ENCODE results near the gene PATE1.
"Not testable (repeated sequence)": the region's sequence is repeated elsewhere in the genome, so short reads cannot be mapped to it uniquely, and the experiment has no call there.

The PATE1 gene

GRCh38 chr11:125745979-125746378 is at the start of gene PATE1:
Gene PATE1 (plus strand): TSS chr11:125746279. CDS start chr11:125746305, 26 bp downstream.
- DNase-seq: no peak

- DNase-seq: no peak
Measured at GRCh38 chr11:125701018-125701610, 45.0 kb upstream of the PATE1 start.

- no peak for DNase-seq
Measured at GRCh38 chr11:125701858-125702621, 44.0 kb upstream of the PATE1 start.

GRCh38 chr11:125704686-125705085 is 41.4 kb upstream of the PATE1 start:
- DNase-seq: not testable (repeated sequence)

- no peak for DNase-seq
Measured at GRCh38 chr11:125720781-125721180, 25.3 kb upstream of the PATE1 start.

- DNase-seq: no peak
Measured at GRCh38 chr11:125724125-125724524, 22.0 kb upstream of the PATE1 start.

GRCh38 chr11:125728969-125729368 is 17.1 kb upstream of the PATE1 start:
- DNase-seq: no peak

GRCh38 chr11:125740617-125741016 is 5.5 kb upstream of the PATE1 start:
- no peak for DNase-seq

- DNase-seq: no peak
Measured at GRCh38 chr11:125743681-125744080, 2.4 kb upstream of the PATE1 start.

GRCh38 chr11:125750629-125751028 is 4.5 kb downstream of the PATE1 start:
- DNase-seq: no peak

GRCh38 chr11:125756050-125756449 is 10.0 kb downstream of the PATE1 start:
- DNase-seq: no peak

- no peak for DNase-seq
Measured at GRCh38 chr11:125762445-125762844, 16.4 kb downstream of the PATE1 start.

GRCh38 chr11:125763483-125763882 is 17.4 kb downstream of the PATE1 start:
- DNase-seq: no peak

- no peak for DNase-seq
Measured at GRCh38 chr11:125766251-125766650, 20.2 kb downstream of the PATE1 start.

GRCh38 chr11:125768336-125769046 is 22.4 kb downstream of the PATE1 start:
- DNase-seq: no peak

GRCh38 chr11:125770583-125770982 is 24.5 kb downstream of the PATE1 start:
- DNase-seq: no peak

- no peak for DNase-seq
Measured at GRCh38 chr11:125772834-125773505, 26.9 kb downstream of the PATE1 start.

GRCh38 chr11:125773516-125773915 is 27.4 kb downstream of the PATE1 start:
- DNase-seq: no peak

- no peak for DNase-seq
Measured at GRCh38 chr11:125777309-125777708, 31.2 kb downstream of the PATE1 start.

GRCh38 chr11:125778728-125779127 is 32.6 kb downstream of the PATE1 start, which contains the start of gene PATE2:
Gene PATE2 (minus strand): TSS chr11:125778828. CDS start chr11:125778773, 55 bp downstream.
- no peak for DNase-seq

GRCh38 chr11:125784678-125785077 is 38.6 kb downstream of the PATE1 start:
- DNase-seq: no peak

- DNase-seq: no peak
Measured at GRCh38 chr11:125787827-125788226, 41.7 kb downstream of the PATE1 start, which contains the start of gene PATE3. Gene PATE3 (plus strand): TSS chr11:125788127. CDS start chr11:125788152, 25 bp downstream.

GRCh38 chr11:125790825-125791224 is 44.7 kb downstream of the PATE1 start:
- DNase-seq: no peak
